Transverse colon (tissue), 4 donors: Measurements from ENCODE around the gene PACS1.
"Not testable (repeated sequence)": the region's sequence is repeated elsewhere in the genome, so short reads cannot be mapped to it uniquely, and the experiment has no call there.

Experiments
- CTCF ChIP-seq, 5 experiments: fragments of 200-600 bp in 3 of 5; fragments of 450-650 bp in 2 of 5; sonication (generic) in 3 of 5; IDR thresholded peaks; 1 replicate in 2 of 5; 2 replicates in 3 of 5; pipeline ENCODE4 v1.5.1; 2016 to 2017; ENCODE audit warnings: antibody characterized with exemption in 5 of 5, inconsistent platforms in 3 of 5, mild to moderate bottlenecking in 2 of 5, moderate library complexity in 1 of 5
- POLR2AphosphoS5 ChIP-seq, 3 donors: sonication (generic); formaldehyde crosslinking; IDR thresholded peaks; one replicate each; pipeline ENCODE4 v1.6.1; 2016; ENCODE audit warnings: antibody characterized with exemption in 3 of 3

GRCh38 chr11:66023186-66023440 lies 47.0 kb upstream of the PACS1 start:
- TF ChIP-seq POLR2AphosphoS5, CTCF (IDR thresholded peaks at IDR 0.05): not testable (repeated sequence)
